HCT116 (cell line): ENCODE measurements around the gene MAN2A2. TPM values are rescaled to one million over a fixed set of nuclear protein-coding genes. Genes with fewer than 3 reads are reported as not detected.

Experiments used
- ATAC-seq: fragments of 200-7000 bp; cut with Tn5 transposase; 2 replicates; pipeline ENCODE4 v1.9.1; 2020; ENCODE audit warnings: mild to moderate bottlenecking, moderate library complexity
- BruUV-seq: library from RNA; stranded (reverse); fragments of 400-500 nt; replicated peaks from 2 replicates; lab custom pipeline; 2021; lab: Mats Ljungman, UMichigan
- CTCF ChIA-PET: fragments of 300-600 bp; sonication (Branson Sonifier 250); formaldehyde crosslinking; loops from one replicate; lab custom pipeline; 2021; ENCODE audit warnings: antibody characterized with exemption; lab: Charles Lee
- POLR2A ChIA-PET: fragments of 300-600, 350-600 bp; sonication (Branson Sonifier 250); formaldehyde crosslinking; loops from one replicate; lab custom pipeline; 2021; ENCODE audit warnings: antibody characterized with exemption; lab: Charles Lee
- RAD21 ChIA-PET, 2 experiments: fragments of 300-600 bp; sonication (Branson Sonifier 250); formaldehyde crosslinking; loops; one replicate each; lab custom pipeline; 2023; ENCODE audit warnings: low total read pairs in 2 of 2; ENCODE audit not compliant: uncharacterized antibody in 2 of 2, unreplicated experiment in 2 of 2, low non-redundant PET in 1 of 2; lab: Charles Lee
- DNase-seq: peaks from one replicate; pipeline ENCODE4 v3.0.0-alpha.2; 2010; ENCODE audit warnings: low read depth, low spot score
- H2AFZ ChIP-seq: fragments of 200-600 bp; shearing (Covaris generic), sonication (generic); 2 replicates; pipeline ENCODE4 v1.6.1; 2017; ENCODE audit warnings: low read depth, mixed run types, mixed read lengths, antibody characterized with exemption, low read length; ENCODE audit not compliant: poor library complexity, severe bottlenecking
- H3K27ac ChIP-seq: 2 replicates; pipeline ENCODE4 v1.5.1; 2012; ENCODE audit warnings: low read depth, low read length
- H3K27me3 ChIP-seq: fragments of 200-600 bp; sonication (generic); 2 replicates; pipeline ENCODE4 v1.6.1; 2016; ENCODE audit warnings: mixed run types, low read length, mixed read lengths; ENCODE audit not compliant: insufficient read depth
- H3K36me3 ChIP-seq, 2 experiments: fragments of 200-500 bp in 1 of 2; fragments of 200-600 bp in 1 of 2; sonication (Bioruptor generic) in 1 of 2; sonication (generic) in 1 of 2; 2 replicates each; pipeline versions ENCODE4 v1.5.1 to v1.6.1; 2014 to 2016; ENCODE audit warnings: low read length in 2 of 2, inconsistent platforms in 1 of 2, mixed read lengths in 1 of 2, mixed run types in 1 of 2; ENCODE audit not compliant: insufficient read depth in 2 of 2, control insufficient read depth in 1 of 2
- H3K4me1 ChIP-seq, 2 experiments: fragments of 200-600 bp in 1 of 2; sonication (generic) in 1 of 2; 2 replicates each; pipeline versions ENCODE4 v1.5.1 to v1.6.1; 2012 to 2017; ENCODE audit warnings: low read length in 2 of 2, inconsistent platforms in 1 of 2, mild to moderate bottlenecking in 1 of 2, mixed read lengths in 1 of 2, mixed run types in 1 of 2, moderate library complexity in 1 of 2; ENCODE audit not compliant: insufficient read depth in 2 of 2, control insufficient read depth in 1 of 2
- H3K4me2 ChIP-seq: fragments of 200-600 bp; sonication (generic); 2 replicates; pipeline ENCODE4 v1.6.1; 2017; ENCODE audit warnings: mixed run types, low read length, mixed read lengths
- H3K4me3 ChIP-seq, 2 experiments: fragments of 200-600 bp in 1 of 2; sonication (generic) in 1 of 2; replicated peaks in 1 of 2; 2 replicates each; pipeline ENCODE4 v1.5.1; 2011 to 2016; ENCODE audit warnings: low read length in 2 of 2, control low read depth in 1 of 2, low read depth in 1 of 2, mild to moderate bottlenecking in 1 of 2, mixed read lengths in 1 of 2, mixed run types in 1 of 2
- H3K79me2 ChIP-seq: fragments of 200-600 bp; sonication (generic); 2 replicates; pipeline ENCODE4 v1.6.1; 2017; ENCODE audit warnings: mild to moderate bottlenecking, mixed run types, low read length, moderate library complexity, mixed read lengths; ENCODE audit not compliant: insufficient read depth
- H3K9ac ChIP-seq: fragments of 200-600 bp; sonication (generic); 2 replicates; pipeline ENCODE4 v1.6.1; 2016; ENCODE audit warnings: low read length, mixed read lengths
- H3K9me2 ChIP-seq: fragments of 200-600 bp; sonication (generic), shearing (Covaris generic); 2 replicates; pipeline ENCODE4 v1.6.1; 2017; ENCODE audit warnings: mixed run types, mild to moderate bottlenecking, moderate library complexity; ENCODE audit not compliant: insufficient read depth
- H3K9me3 ChIP-seq, 2 experiments: fragments of 200-500 bp in 1 of 2; fragments of 200-600 bp in 1 of 2; sonication (Bioruptor generic) in 1 of 2; sonication (generic) in 1 of 2; 2 replicates each; pipeline ENCODE4 v1.6.1; 2014 to 2017; ENCODE audit warnings: low read length in 2 of 2, mixed read lengths in 2 of 2, inconsistent platforms in 1 of 2, low read depth in 1 of 2, mild to moderate bottlenecking in 1 of 2, mixed run types in 1 of 2, moderate library complexity in 1 of 2; ENCODE audit not compliant: control insufficient read depth in 1 of 2, insufficient read depth in 1 of 2
- H4K20me1 ChIP-seq: fragments of 200-600 bp; sonication (generic), shearing (Covaris generic); 2 replicates; pipeline ENCODE4 v1.6.1; 2017; ENCODE audit warnings: mixed run types, mild to moderate bottlenecking, moderate library complexity; ENCODE audit not compliant: insufficient read depth
- CBX3 ChIP-seq: IDR thresholded peaks from 2 replicates; pipeline ENCODE4 v1.6.1; 2012; ENCODE audit warnings: low read depth
- CEBPB ChIP-seq: IDR thresholded peaks from 2 replicates; pipeline ENCODE4 v1.6.1; 2012; ENCODE audit warnings: low read depth
- EGR1 ChIP-seq: IDR thresholded peaks from 2 replicates; pipeline ENCODE4 v1.6.1; 2012; ENCODE audit warnings: low read depth
- ELF1 ChIP-seq: IDR thresholded peaks from 2 replicates; pipeline ENCODE4 v1.6.1; 2012; ENCODE audit warnings: low read depth, borderline replicate concordance
- EZH2 ChIP-seq: fragments of 200-600 bp; sonication (generic); IDR thresholded peaks from 2 replicates; pipeline ENCODE4 v1.6.1; 2017; ENCODE audit warnings: antibody characterized with exemption, mixed run types
- POLR2AphosphoS5 ChIP-seq: IDR thresholded peaks from 2 replicates; pipeline ENCODE4 v1.6.1; 2011; ENCODE audit warnings: mild to moderate bottlenecking, low read depth, low read length, moderate library complexity
- RAD21 ChIP-seq: IDR thresholded peaks from 2 replicates; pipeline ENCODE4 v1.6.1; 2012; ENCODE audit warnings: low read depth, mild to moderate bottlenecking
- SP1 ChIP-seq: IDR thresholded peaks from 2 replicates; pipeline ENCODE4 v1.6.1; 2012; ENCODE audit warnings: low read depth
- SRF ChIP-seq: IDR thresholded peaks from 2 replicates; pipeline ENCODE4 v1.6.1; 2012; ENCODE audit warnings: low read depth
- YY1 ChIP-seq: IDR thresholded peaks from 2 replicates; pipeline ENCODE4 v1.6.1; 2011; ENCODE audit warnings: low read length, low read depth, moderate library complexity, mild to moderate bottlenecking; ENCODE audit not compliant: insufficient replicate concordance; ENCODE audit errors: extremely low read depth
- intact Hi-C: fragments of 100-400 bp; cut with micrococcal nuclease; formaldehyde crosslinking; loops from 2 replicates; pipeline ENCODE4 v1.10.0; 2022
- total RNA-seq: library from RNA; stranded (reverse); gene quantifications from one replicate; pipeline ENCODE4 v1.2.1, GENCODE V29; 2021; ENCODE audit not compliant: unreplicated experiment
- TF ChIP-seq, protein P1 (sequence below): IDR thresholded peaks from 2 replicates; pipeline ENCODE4 v1.6.1; 2012; ENCODE audit warnings: low read depth
- TF ChIP-seq, protein P2 (sequence below): IDR thresholded peaks from 2 replicates; pipeline ENCODE4 v1.6.1; 2011; ENCODE audit warnings: mild to moderate bottlenecking, low read length, moderate library complexity; ENCODE audit not compliant: insufficient replicate concordance; ENCODE audit errors: extremely low read depth

Gene MAN2A2
- total RNA-seq, 1 experiment from 2014 or later = 44.9 TPM

DNA sequence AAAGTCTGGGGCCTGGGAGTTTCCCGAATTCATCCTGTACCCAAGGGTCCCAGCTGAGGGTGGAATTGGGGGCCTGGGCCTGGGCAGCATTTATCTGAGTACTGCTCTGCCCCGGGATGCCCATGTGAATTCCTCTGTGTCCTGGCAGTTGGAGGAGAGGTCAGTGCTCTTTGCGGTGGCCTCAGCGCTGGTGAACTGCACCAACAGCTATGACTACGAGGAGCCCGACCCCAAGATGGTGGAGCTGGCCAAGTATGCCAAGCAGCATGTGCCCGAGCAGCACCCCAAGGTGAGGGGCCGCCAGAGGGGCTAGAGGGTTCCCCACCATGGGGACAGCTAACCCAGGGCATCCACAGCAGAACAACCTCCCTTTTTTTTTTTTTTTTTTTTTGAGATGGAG lies 45.4 kb downstream of the MAN2A2 start (continued):
- TF ChIP-seq, protein P1, sequence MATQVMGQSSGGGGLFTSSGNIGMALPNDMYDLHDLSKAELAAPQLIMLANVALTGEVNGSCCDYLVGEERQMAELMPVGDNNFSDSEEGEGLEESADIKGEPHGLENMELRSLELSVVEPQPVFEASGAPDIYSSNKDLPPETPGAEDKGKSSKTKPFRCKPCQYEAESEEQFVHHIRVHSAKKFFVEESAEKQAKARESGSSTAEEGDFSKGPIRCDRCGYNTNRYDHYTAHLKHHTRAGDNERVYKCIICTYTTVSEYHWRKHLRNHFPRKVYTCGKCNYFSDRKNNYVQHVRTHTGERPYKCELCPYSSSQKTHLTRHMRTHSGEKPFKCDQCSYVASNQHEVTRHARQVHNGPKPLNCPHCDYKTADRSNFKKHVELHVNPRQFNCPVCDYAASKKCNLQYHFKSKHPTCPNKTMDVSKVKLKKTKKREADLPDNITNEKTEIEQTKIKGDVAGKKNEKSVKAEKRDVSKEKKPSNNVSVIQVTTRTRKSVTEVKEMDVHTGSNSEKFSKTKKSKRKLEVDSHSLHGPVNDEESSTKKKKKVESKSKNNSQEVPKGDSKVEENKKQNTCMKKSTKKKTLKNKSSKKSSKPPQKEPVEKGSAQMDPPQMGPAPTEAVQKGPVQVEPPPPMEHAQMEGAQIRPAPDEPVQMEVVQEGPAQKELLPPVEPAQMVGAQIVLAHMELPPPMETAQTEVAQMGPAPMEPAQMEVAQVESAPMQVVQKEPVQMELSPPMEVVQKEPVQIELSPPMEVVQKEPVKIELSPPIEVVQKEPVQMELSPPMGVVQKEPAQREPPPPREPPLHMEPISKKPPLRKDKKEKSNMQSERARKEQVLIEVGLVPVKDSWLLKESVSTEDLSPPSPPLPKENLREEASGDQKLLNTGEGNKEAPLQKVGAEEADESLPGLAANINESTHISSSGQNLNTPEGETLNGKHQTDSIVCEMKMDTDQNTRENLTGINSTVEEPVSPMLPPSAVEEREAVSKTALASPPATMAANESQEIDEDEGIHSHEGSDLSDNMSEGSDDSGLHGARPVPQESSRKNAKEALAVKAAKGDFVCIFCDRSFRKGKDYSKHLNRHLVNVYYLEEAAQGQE = no peak
- no peak for TF ChIP-seq EGR1
- TF ChIP-seq SRF = no peak
- TF ChIP-seq, protein P2, sequence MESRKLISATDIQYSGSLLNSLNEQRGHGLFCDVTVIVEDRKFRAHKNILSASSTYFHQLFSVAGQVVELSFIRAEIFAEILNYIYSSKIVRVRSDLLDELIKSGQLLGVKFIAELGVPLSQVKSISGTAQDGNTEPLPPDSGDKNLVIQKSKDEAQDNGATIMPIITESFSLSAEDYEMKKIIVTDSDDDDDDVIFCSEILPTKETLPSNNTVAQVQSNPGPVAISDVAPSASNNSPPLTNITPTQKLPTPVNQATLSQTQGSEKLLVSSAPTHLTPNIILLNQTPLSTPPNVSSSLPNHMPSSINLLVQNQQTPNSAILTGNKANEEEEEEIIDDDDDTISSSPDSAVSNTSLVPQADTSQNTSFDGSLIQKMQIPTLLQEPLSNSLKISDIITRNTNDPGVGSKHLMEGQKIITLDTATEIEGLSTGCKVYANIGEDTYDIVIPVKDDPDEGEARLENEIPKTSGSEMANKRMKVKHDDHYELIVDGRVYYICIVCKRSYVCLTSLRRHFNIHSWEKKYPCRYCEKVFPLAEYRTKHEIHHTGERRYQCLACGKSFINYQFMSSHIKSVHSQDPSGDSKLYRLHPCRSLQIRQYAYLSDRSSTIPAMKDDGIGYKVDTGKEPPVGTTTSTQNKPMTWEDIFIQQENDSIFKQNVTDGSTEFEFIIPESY = no peak
- TF ChIP-seq, all 23 proteins: peak for 0

DNA sequence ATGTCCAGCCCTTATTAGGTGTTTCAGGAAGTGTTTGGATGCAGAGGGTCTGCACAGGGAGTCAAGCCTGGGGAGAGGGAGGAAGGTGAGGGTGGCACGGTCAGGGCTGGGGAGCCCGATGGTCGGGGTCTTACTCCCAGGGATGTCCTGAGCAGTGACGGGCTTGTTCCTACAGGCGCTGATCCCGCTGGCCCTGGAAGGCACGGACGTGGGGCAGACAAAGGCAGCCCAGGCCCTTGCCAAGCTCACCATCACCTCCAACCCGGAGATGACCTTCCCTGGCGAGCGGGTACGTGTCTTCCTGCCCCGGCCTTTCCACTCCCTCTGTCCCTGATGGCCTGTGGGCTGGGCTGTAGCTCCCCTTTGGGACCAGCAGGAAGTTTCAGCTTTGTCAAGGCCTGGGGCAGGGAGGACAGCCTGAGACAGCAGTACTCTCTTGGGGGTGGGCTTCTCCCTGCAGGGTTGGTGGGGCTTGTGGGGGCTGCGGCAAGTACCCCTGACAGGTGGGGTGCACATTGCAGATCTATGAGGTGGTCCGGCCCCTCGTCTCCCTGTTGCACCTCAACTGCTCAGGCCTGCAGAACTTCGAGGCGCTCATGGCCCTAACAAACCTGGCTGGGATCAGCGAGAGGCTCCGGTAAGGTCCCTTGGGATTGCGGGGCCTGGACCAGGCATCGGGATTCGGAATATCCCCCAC lies 47.0 kb downstream of the MAN2A2 start:
- H3K4me3 ChIP-seq = no peak overlapping the region
- H3K9me3 ChIP-seq = no peaks in the 10 kb centered on the region
- no peak overlapping the region for H3K27ac ChIP-seq
- no peak overlapping the region for H3K4me2 ChIP-seq
- BruUV-seq = no TSS peak
- H3K4me1 ChIP-seq = peaks cover 5 to 23% of the 10 kb centered on the region in 2 experiments; a peak in 3 of 4 replicates
- CTCF ChIA-PET = no interaction called here
- RAD21 ChIA-PET = no interaction called here
- H3K9ac ChIP-seq = no peak overlapping the region
- H3K79me2 ChIP-seq = no peaks in the 10 kb centered on the region
- H3K27me3 ChIP-seq = no peaks in the 10 kb centered on the region
- DNase-seq (no peak), ATAC-seq (no peak)
- no peaks in the 10 kb centered on the region for H3K9me2 ChIP-seq
- POLR2A ChIA-PET = interaction anchor here (1.5 kb wide), 1 partner anchor 15 kb away, joined by 4 read pairs; the partner anchor contains the start of gene UNC45A
- H3K36me3 ChIP-seq = peaks cover 22 to 40% of the 10 kb centered on the region in 2 experiments
- H2AFZ ChIP-seq = no peak overlapping the region
- H4K20me1 ChIP-seq = no peaks in the 10 kb centered on the region
- intact Hi-C loops = no loop called here
- TF ChIP-seq YY1 (no peak), POLR2AphosphoS5 (no peak), ELF1 (no peak), RAD21 (no peak), CEBPB (no peak), SP1 (no peak), CBX3 (no peak), EZH2 (no peak)
- TF ChIP-seq, protein P1 = no peak
